ENCODE measurements around the gene ENO4.

DNA sequence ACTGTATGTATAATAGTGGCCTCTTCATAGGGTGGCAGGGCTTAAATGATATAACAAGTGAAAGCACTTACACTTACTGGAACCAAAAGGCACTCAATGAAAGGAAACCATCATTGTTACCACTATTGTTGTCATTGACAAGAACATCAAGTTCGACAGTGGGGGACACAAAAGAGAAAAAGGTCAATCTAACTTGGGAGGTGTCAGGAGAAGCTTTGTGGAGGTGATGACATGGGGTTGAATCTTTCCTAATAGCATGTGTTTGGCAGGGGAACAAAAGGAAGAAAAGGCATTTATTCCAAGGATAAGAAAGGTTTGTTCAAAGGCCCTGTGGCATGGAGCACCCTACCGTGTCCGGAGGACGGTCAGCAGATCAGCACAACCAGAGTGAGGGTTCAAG lies 18.2 kb upstream of the ENO4 start:
- TF ChIP-seq, protein P1, sequence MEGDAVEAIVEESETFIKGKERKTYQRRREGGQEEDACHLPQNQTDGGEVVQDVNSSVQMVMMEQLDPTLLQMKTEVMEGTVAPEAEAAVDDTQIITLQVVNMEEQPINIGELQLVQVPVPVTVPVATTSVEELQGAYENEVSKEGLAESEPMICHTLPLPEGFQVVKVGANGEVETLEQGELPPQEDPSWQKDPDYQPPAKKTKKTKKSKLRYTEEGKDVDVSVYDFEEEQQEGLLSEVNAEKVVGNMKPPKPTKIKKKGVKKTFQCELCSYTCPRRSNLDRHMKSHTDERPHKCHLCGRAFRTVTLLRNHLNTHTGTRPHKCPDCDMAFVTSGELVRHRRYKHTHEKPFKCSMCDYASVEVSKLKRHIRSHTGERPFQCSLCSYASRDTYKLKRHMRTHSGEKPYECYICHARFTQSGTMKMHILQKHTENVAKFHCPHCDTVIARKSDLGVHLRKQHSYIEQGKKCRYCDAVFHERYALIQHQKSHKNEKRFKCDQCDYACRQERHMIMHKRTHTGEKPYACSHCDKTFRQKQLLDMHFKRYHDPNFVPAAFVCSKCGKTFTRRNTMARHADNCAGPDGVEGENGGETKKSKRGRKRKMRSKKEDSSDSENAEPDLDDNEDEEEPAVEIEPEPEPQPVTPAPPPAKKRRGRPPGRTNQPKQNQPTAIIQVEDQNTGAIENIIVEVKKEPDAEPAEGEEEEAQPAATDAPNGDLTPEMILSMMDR (IDR thresholded peaks at IDR 0.05), result no peak
- no peak for TF ChIP-seq POLR2A (IDR thresholded peaks at IDR 0.05)

All from testis (tissue), 2 donors.